Measurements from ENCODE around the gene PRKCH. TPM values are rescaled to one million over a fixed set of nuclear protein-coding genes. Genes with fewer than 3 reads are reported as not detected.

PRKCH gene
- polyA plus RNA-seq, 1 donor from 2014 or later, result 2.0 TPM

DNA sequence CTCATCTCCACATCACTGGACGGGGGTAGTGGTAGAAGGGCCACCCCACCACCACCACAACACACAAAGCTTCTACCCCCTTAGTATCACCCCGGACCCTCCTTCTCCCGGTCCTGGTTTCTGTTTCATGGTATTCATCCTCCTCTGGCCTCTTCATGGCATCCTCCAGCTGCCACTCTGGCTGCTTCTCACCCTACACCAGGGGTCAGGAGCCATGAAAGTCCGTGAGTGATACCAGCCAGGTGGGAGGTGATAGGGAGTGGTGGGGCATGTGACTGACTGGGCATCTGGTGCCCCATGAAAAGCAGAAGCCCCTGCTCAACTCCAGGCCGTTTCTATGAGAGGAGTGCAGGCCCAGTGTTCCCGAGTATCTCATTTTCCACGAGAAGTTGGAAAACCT is 222.6 kb downstream of the PRKCH start:
- H3K79me2 ChIP-seq (replicated peaks; ENCODE audit: insufficient read depth, low read length), result no peaks in the 10 kb centered on the region
- H4K20me1 ChIP-seq (ENCODE audit: insufficient read depth), result no peaks in the 10 kb centered on the region
- H3K27ac ChIP-seq (ENCODE audit: low read length), result no peak overlapping the region
- no peak overlapping the region for H2AFZ ChIP-seq (ENCODE audit: low read depth, low read length)
- H3F3A ChIP-seq (ENCODE audit: insufficient read depth, low read length, poor library complexity, severe bottlenecking), result no peaks in the 10 kb centered on the region
- no peak overlapping the region for H3K4me2 ChIP-seq (ENCODE audit: low read length)
- no peak overlapping the region for H3K4me3 ChIP-seq (ENCODE audit: low read length)
- H3K9me2 ChIP-seq (ENCODE audit: insufficient read depth, low read length), result no peaks in the 10 kb centered on the region
- H3K36me3 ChIP-seq (ENCODE audit: insufficient read depth, low read length), result no peaks in the 10 kb centered on the region
- no peak overlapping the region for H3K9ac ChIP-seq (ENCODE audit: low read length)
- TF ChIP-seq, protein P1, sequence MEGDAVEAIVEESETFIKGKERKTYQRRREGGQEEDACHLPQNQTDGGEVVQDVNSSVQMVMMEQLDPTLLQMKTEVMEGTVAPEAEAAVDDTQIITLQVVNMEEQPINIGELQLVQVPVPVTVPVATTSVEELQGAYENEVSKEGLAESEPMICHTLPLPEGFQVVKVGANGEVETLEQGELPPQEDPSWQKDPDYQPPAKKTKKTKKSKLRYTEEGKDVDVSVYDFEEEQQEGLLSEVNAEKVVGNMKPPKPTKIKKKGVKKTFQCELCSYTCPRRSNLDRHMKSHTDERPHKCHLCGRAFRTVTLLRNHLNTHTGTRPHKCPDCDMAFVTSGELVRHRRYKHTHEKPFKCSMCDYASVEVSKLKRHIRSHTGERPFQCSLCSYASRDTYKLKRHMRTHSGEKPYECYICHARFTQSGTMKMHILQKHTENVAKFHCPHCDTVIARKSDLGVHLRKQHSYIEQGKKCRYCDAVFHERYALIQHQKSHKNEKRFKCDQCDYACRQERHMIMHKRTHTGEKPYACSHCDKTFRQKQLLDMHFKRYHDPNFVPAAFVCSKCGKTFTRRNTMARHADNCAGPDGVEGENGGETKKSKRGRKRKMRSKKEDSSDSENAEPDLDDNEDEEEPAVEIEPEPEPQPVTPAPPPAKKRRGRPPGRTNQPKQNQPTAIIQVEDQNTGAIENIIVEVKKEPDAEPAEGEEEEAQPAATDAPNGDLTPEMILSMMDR (IDR thresholded peaks at IDR 0.05; ENCODE audit: poor library complexity, severe bottlenecking), result no peak
- no peak for TF ChIP-seq TAF1 (IDR thresholded peaks at IDR 0.05; ENCODE audit: low read depth)
- no peak for TF ChIP-seq EZH2 (IDR thresholded peaks at IDR 0.05; ENCODE audit: borderline replicate concordance, insufficient read depth, low read length, poor library complexity, severe bottlenecking)
- no peak for TF ChIP-seq EP300 (conservative IDR thresholded peaks at IDR 0.05; ENCODE audit: poor library complexity, severe bottlenecking)
- TF ChIP-seq SMC3 (conservative IDR thresholded peaks at IDR 0.05; ENCODE audit: poor library complexity), result no peak
- TF ChIP-seq RAD21 (conservative IDR thresholded peaks at IDR 0.05), result no peak
- no peak for TF ChIP-seq POLR2AphosphoS5 (IDR thresholded peaks at IDR 0.05)
- H3K9me3 ChIP-seq (ENCODE audit: low read length), result no peaks in the 10 kb centered on the region
- H3K27me3 ChIP-seq (ENCODE audit: insufficient read depth, low read depth, low read length), result no peaks in the 10 kb centered on the region

DNA sequence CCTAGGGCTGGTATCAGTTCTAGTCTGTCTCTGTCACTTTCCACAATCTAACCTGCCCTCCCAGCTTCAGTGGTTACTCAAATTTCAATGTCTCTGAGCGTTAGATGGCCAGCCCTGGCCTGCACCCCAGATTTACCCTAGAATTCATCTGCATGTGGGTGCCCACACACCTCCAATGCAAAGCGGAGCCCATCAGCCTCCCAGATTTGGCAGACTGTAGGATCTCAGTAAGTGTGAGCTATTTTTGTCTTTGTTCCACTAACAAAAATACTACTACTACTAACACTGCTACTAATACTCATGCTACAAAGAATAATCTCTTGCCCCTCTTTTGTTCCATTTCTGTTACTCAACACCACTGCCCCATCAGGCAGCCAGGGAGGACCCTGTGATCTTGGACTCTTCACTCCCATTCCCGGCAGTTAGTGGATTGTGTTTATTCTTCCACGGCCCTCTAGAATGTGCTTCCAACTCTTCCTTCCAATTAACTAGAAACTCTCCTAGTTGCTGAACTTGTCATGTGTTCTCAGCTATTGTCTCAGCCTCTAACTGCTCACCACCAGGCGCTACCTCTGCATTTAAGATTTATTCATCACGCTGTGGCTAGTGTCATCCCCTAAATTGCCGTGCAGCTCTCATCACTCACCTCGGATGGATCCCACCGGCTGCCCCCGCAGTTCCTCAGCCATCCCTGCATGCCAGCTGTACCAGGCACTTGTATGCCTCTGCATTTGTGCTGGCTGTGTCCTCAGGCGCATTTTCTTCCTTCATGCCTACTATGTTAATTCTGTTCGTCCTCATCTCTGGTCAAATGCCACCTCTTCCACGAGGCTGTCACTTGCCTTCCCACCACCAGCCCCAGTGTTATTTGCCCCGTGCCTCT is 223.3 kb downstream of the PRKCH start:
- TF ChIP-seq EP300 (conservative IDR thresholded peaks at IDR 0.05; ENCODE audit: poor library complexity, severe bottlenecking) (no peak), POLR2AphosphoS5 (IDR thresholded peaks at IDR 0.05) (no peak), EZH2 (IDR thresholded peaks at IDR 0.05; ENCODE audit: borderline replicate concordance, insufficient read depth, low read length, poor library complexity, severe bottlenecking) (no peak), MXI1 (conservative IDR thresholded peaks at IDR 0.05; ENCODE audit: poor library complexity, severe bottlenecking) (no peak), TAF1 (IDR thresholded peaks at IDR 0.05; ENCODE audit: low read depth) (no peak), RAD21 (conservative IDR thresholded peaks at IDR 0.05) (no peak), SMC3 (conservative IDR thresholded peaks at IDR 0.05; ENCODE audit: poor library complexity) (no peak)
- TF ChIP-seq, protein P1 (IDR thresholded peaks at IDR 0.05; ENCODE audit: poor library complexity, severe bottlenecking), result no peak
- TF ChIP-seq, protein P2, sequence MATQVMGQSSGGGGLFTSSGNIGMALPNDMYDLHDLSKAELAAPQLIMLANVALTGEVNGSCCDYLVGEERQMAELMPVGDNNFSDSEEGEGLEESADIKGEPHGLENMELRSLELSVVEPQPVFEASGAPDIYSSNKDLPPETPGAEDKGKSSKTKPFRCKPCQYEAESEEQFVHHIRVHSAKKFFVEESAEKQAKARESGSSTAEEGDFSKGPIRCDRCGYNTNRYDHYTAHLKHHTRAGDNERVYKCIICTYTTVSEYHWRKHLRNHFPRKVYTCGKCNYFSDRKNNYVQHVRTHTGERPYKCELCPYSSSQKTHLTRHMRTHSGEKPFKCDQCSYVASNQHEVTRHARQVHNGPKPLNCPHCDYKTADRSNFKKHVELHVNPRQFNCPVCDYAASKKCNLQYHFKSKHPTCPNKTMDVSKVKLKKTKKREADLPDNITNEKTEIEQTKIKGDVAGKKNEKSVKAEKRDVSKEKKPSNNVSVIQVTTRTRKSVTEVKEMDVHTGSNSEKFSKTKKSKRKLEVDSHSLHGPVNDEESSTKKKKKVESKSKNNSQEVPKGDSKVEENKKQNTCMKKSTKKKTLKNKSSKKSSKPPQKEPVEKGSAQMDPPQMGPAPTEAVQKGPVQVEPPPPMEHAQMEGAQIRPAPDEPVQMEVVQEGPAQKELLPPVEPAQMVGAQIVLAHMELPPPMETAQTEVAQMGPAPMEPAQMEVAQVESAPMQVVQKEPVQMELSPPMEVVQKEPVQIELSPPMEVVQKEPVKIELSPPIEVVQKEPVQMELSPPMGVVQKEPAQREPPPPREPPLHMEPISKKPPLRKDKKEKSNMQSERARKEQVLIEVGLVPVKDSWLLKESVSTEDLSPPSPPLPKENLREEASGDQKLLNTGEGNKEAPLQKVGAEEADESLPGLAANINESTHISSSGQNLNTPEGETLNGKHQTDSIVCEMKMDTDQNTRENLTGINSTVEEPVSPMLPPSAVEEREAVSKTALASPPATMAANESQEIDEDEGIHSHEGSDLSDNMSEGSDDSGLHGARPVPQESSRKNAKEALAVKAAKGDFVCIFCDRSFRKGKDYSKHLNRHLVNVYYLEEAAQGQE (IDR thresholded peaks at IDR 0.05; ENCODE audit: borderline replicate concordance), result no peak
- H3K27ac ChIP-seq (ENCODE audit: low read length), result no peak overlapping the region

More for the DNA sequence above, 223.3 kb downstream of the PRKCH start:
- Histone ChIP-seq H3K9me3 (ENCODE audit: low read length) (no peaks in the 10 kb centered on the region), H2AFZ (ENCODE audit: low read depth, low read length) (no peak overlapping the region), H3K4me3 (ENCODE audit: low read length) (no peak overlapping the region), H3K9ac (ENCODE audit: low read length) (no peak overlapping the region), H3F3A (ENCODE audit: insufficient read depth, low read length, poor library complexity, severe bottlenecking) (no peaks in the 10 kb centered on the region), H4K20me1 (ENCODE audit: insufficient read depth) (no peaks in the 10 kb centered on the region), H3K9me2 (ENCODE audit: insufficient read depth, low read length) (no peaks in the 10 kb centered on the region), H3K27me3 (ENCODE audit: insufficient read depth, low read depth, low read length) (no peaks in the 10 kb centered on the region), H3K36me3 (ENCODE audit: insufficient read depth, low read length) (no peaks in the 10 kb centered on the region), H3K4me2 (ENCODE audit: low read length) (no peak overlapping the region), H3K79me2 (replicated peaks; ENCODE audit: insufficient read depth, low read length) (no peaks in the 10 kb centered on the region)
